NCI-H82 (cell line): ENCODE measurements around the gene TNNI3K.
A peak's percentile ranks its signal among the peaks of the same experiment; 100 is the strongest.

Source experiments
- DNase-seq: peaks from one replicate; lab custom pipeline; 2025; lab: John Stamatoyannopoulos, UW

Gene TNNI3K

GRCh38 chr1:74434321-74434720, 199.1 kb downstream of the TNNI3K start:
- DNase-seq, result no peak

GRCh38 chr1:74436078-74436477, 200.9 kb downstream of the TNNI3K start:
- no peak for DNase-seq

- DNase-seq, result no peak
These were observed 201.8 kb downstream of the TNNI3K start for GRCh38 chr1:74437035-74437434.

- DNase-seq, result no peak
These were observed 216.8 kb downstream of the TNNI3K start for GRCh38 chr1:74452035-74452434.

- no peak for DNase-seq
These were observed 218.1 kb downstream of the TNNI3K start for GRCh38 chr1:74453277-74453676.

GRCh38 chr1:74455390-74455789, 220.2 kb downstream of the TNNI3K start:
- DNase-seq, result no peak

- no peak for DNase-seq
These were observed 222.1 kb downstream of the TNNI3K start for GRCh38 chr1:74457253-74457652.

GRCh38 chr1:74463333-74463988, 228.3 kb downstream of the TNNI3K start:
- DNase-seq, result no peak

GRCh38 chr1:74464037-74464436, 228.8 kb downstream of the TNNI3K start:
- no peak for DNase-seq

GRCh38 chr1:74465193-74465681, 230.1 kb downstream of the TNNI3K start:
- no peak for DNase-seq

- DNase-seq, result peak; percentile 42
These were observed 232.7 kb downstream of the TNNI3K start for GRCh38 chr1:74467786-74468377.

GRCh38 chr1:74468982-74469603, 233.9 kb downstream of the TNNI3K start:
- peak; percentile 82 for DNase-seq

- no peak for DNase-seq
These were observed 235.1 kb downstream of the TNNI3K start for GRCh38 chr1:74470251-74470650.

GRCh38 chr1:74470936-74471335, 235.7 kb downstream of the TNNI3K start:
- DNase-seq, result no peak

- no peak for DNase-seq
These were observed 236.3 kb downstream of the TNNI3K start for GRCh38 chr1:74471470-74471869.

- DNase-seq, result no peak
These were observed 239.4 kb downstream of the TNNI3K start for GRCh38 chr1:74474585-74474984.

- no peak for DNase-seq
These were observed 243.8 kb downstream of the TNNI3K start for GRCh38 chr1:74478979-74479378.

- no peak for DNase-seq
These were observed 244.9 kb downstream of the TNNI3K start for GRCh38 chr1:74480068-74480467.

GRCh38 chr1:74481607-74482006, 246.4 kb downstream of the TNNI3K start:
- peak; percentile 61 for DNase-seq

GRCh38 chr1:74485622-74486021, 250.4 kb downstream of the TNNI3K start:
- peak; percentile 22 for DNase-seq

GRCh38 chr1:74486036-74486435, 250.8 kb downstream of the TNNI3K start:
- no peak for DNase-seq

GRCh38 chr1:74496669-74497068, 261.5 kb downstream of the TNNI3K start:
- DNase-seq, result no peak

- no peak for DNase-seq
These were observed 263.7 kb downstream of the TNNI3K start for GRCh38 chr1:74498901-74499300.
